CD14-positive monocyte (primary cell): Measurements from ENCODE around the gene TCAF1. TPM values are rescaled to one million over a fixed set of nuclear protein-coding genes. Genes with fewer than 3 reads are reported as not detected.

Experiments used
- DNase-seq, 3 donors: peaks; one replicate each; pipeline ENCODE4 v3.0.0-alpha.2; 2011 to 2022
- H2AFZ ChIP-seq: 2 replicates; pipeline ENCODE4 v1.6.0; 2012; ENCODE audit warnings: mild to moderate bottlenecking, low read depth, low read length, inconsistent platforms; ENCODE audit not compliant: insufficient read depth, poor library complexity, severe bottlenecking
- H3K27ac ChIP-seq, 2 donors: 1 replicate in 1 of 2; 2 replicates in 1 of 2; pipeline ENCODE4 v1.5.1; 2012 to 2013; ENCODE audit warnings: low read length in 2 of 2, control low read depth in 1 of 2, inconsistent platforms in 1 of 2, low read depth in 1 of 2, mild to moderate bottlenecking in 1 of 2
- H3K27me3 ChIP-seq, 2 donors: one replicate each; pipeline versions ENCODE4 v1.6.0 to v1.6.1; 2011 to 2013; ENCODE audit warnings: low read length in 2 of 2; ENCODE audit not compliant: control insufficient read depth in 2 of 2, insufficient read depth in 2 of 2
- H3K36me3 ChIP-seq, 2 donors: replicated peaks in 1 of 2; 1 replicate in 1 of 2; 2 replicates in 1 of 2; pipeline versions ENCODE4 v1.5.1 to v1.6.1; 2012 to 2013; ENCODE audit warnings: low read length in 2 of 2, control low read depth in 1 of 2, inconsistent platforms in 1 of 2, mild to moderate bottlenecking in 1 of 2; ENCODE audit not compliant: insufficient read depth in 2 of 2, control insufficient read depth in 1 of 2
- H3K4me1 ChIP-seq, 2 donors: 1 replicate in 1 of 2; 2 replicates in 1 of 2; pipeline versions ENCODE4 v1.5.1 to v1.6.1; 2012 to 2013; ENCODE audit warnings: low read length in 2 of 2, control low read depth in 1 of 2, inconsistent platforms in 1 of 2, mild to moderate bottlenecking in 1 of 2, moderate library complexity in 1 of 2; ENCODE audit not compliant: insufficient read depth in 2 of 2, control insufficient read depth in 1 of 2
- H3K4me2 ChIP-seq: replicated peaks from 2 replicates; pipeline ENCODE3; 2012; ENCODE audit warnings: low read length, moderate library complexity, mild to moderate bottlenecking; ENCODE audit not compliant: poor library complexity, severe bottlenecking; ENCODE audit errors: extremely low read depth
- H3K4me3 ChIP-seq, 3 experiments: fragments of 200-600 bp in 1 of 3; sonication (generic) in 1 of 3; replicated peaks in 1 of 3; 1 replicate in 2 of 3; 2 replicates in 1 of 3; pipeline ENCODE4 v1.5.1; 2011 to 2013; ENCODE audit warnings: low read length in 3 of 3, mild to moderate bottlenecking in 3 of 3, control low read depth in 2 of 3, low read depth in 2 of 3, inconsistent platforms in 1 of 3, moderate library complexity in 1 of 3
- H3K79me2 ChIP-seq: 2 replicates; pipeline ENCODE4 v1.6.0; 2012; ENCODE audit warnings: mild to moderate bottlenecking, control low read depth, inconsistent platforms, low read length, moderate library complexity; ENCODE audit not compliant: insufficient read depth
- H3K9ac ChIP-seq: 2 replicates; pipeline ENCODE4 v1.6.0; 2017; ENCODE audit warnings: low read length, mild to moderate bottlenecking; ENCODE audit not compliant: insufficient read depth, poor library complexity, severe bottlenecking
- H3K9me3 ChIP-seq, 2 donors: replicated peaks in 1 of 2; 1 replicate in 1 of 2; 2 replicates in 1 of 2; pipeline versions ENCODE4 v1.5.1 to v1.6.1; 2012 to 2013; ENCODE audit warnings: low read length in 2 of 2, control low read depth in 1 of 2; ENCODE audit not compliant: control insufficient read depth in 1 of 2, insufficient read depth in 1 of 2
- H4K20me1 ChIP-seq: 2 replicates; pipeline ENCODE4 v1.6.0; 2012; ENCODE audit warnings: mild to moderate bottlenecking, low read length, control low read depth, moderate library complexity; ENCODE audit not compliant: insufficient read depth
- H3K27ac Mint-ChIP-seq, 7 donors: one replicate each; pipeline ENCODE4 v1.8.0; 2020; ENCODE audit warnings: mild to moderate bottlenecking in 7 of 7, mixed read lengths in 7 of 7, moderate library complexity in 6 of 7, inconsistent platforms in 2 of 7
- H3K27me3 Mint-ChIP-seq, 3 donors: one replicate each; pipeline ENCODE4 v1.8.0; 2021 to 2022; ENCODE audit warnings: low read depth in 3 of 3, mild to moderate bottlenecking in 3 of 3, mixed read lengths in 3 of 3, moderate library complexity in 3 of 3, inconsistent platforms in 1 of 3
- H3K36me3 Mint-ChIP-seq, 2 donors: one replicate each; pipeline ENCODE4 v1.8.0; 2020; ENCODE audit warnings: mixed read lengths in 2 of 2, inconsistent platforms in 1 of 2, mild to moderate bottlenecking in 1 of 2
- H3K4me1 Mint-ChIP-seq: one replicate; pipeline ENCODE4 v1.8.0; 2020; ENCODE audit warnings: mild to moderate bottlenecking, mixed read lengths
- H3K4me3 Mint-ChIP-seq, 2 donors: one replicate each; pipeline ENCODE4 v1.8.0; 2020; ENCODE audit warnings: mild to moderate bottlenecking in 2 of 2, mixed read lengths in 2 of 2, moderate library complexity in 1 of 2
- H3K9me3 Mint-ChIP-seq, 7 donors: one replicate each; pipeline ENCODE4 v1.8.0; 2020 to 2022; ENCODE audit warnings: mixed read lengths in 7 of 7, mild to moderate bottlenecking in 6 of 7, moderate library complexity in 6 of 7, inconsistent platforms in 2 of 7
- WGBS: methylation state at CpG from one replicate; pipeline ENCODE4 v1.1.5; 2013; ENCODE audit warnings: missing lambda C conversion rate; ENCODE audit not compliant: insufficient coverage; 5-methylcytosine and 5-hydroxymethylcytosine counted together
- intact Hi-C, 2 donors: fragments of 100-400 bp; cut with micrococcal nuclease; formaldehyde crosslinking; loops; one replicate each; pipeline versions ENCODE4 v1.15.0 to v1.15.1; 2023
- polyA plus RNA-seq, 3 donors: library from polyadenylated mRNA; depleted of rRNA in 1 of 3; unstranded in 2 of 3; stranded (reverse) in 1 of 3; fragments of 300-500 nt in 2 of 3; fragments of >200 nt in 1 of 3; fragmentation: Illumina TruSeq in 2 of 3; gene quantifications; 1 replicate in 2 of 3; 2 replicates in 1 of 3; pipeline ENCODE4 v1.2.3, GENCODE V29; 2012 to 2021
- TF ChIP-seq, protein P1 (sequence below): fragments of 200-600 bp; IDR thresholded peaks from one replicate; pipeline ENCODE4 v1.8.0; 2022; ENCODE audit warnings: antibody characterized with exemption, mild to moderate bottlenecking

The TCAF1 gene
- polyA plus RNA-seq, 3 donors: 1.8 to 3.3 (median 3.0) TPM

- H3K4me3 Mint-ChIP-seq: peak overlapping the region in 1 of 2 donors; percentile 50
- no peaks in the 10 kb centered on the region for H3K36me3 ChIP-seq
- H3K9me3 ChIP-seq: peaks cover 0 to 14% of the 10 kb centered on the region in 2 donors
- H3K4me3 ChIP-seq: no peak overlapping the region
- H3K9ac ChIP-seq: no peak overlapping the region
- H4K20me1 ChIP-seq: peaks cover 15% of the 10 kb centered on the region
- peaks cover 32 to 42% of the 10 kb centered on the region in 2 donors for H3K27me3 ChIP-seq
- peaks cover 10 to 13% of the 10 kb centered on the region in 2 donors for H3K36me3 Mint-ChIP-seq
- H3K4me1 Mint-ChIP-seq: peaks cover 25% of the 10 kb centered on the region
- 67% methylated on average over 1 of the region's 6 CpGs for WGBS
- H2AFZ ChIP-seq: no peak overlapping the region
- peaks cover 38 to 44% (median 40%) of the 10 kb centered on the region in 3 donors for H3K27me3 Mint-ChIP-seq
- peaks cover 0 to 15% (median 12%) of the 10 kb centered on the region in 7 donors for H3K9me3 Mint-ChIP-seq
- intact Hi-C loops: no loop called here
- TF ChIP-seq, protein P1, sequence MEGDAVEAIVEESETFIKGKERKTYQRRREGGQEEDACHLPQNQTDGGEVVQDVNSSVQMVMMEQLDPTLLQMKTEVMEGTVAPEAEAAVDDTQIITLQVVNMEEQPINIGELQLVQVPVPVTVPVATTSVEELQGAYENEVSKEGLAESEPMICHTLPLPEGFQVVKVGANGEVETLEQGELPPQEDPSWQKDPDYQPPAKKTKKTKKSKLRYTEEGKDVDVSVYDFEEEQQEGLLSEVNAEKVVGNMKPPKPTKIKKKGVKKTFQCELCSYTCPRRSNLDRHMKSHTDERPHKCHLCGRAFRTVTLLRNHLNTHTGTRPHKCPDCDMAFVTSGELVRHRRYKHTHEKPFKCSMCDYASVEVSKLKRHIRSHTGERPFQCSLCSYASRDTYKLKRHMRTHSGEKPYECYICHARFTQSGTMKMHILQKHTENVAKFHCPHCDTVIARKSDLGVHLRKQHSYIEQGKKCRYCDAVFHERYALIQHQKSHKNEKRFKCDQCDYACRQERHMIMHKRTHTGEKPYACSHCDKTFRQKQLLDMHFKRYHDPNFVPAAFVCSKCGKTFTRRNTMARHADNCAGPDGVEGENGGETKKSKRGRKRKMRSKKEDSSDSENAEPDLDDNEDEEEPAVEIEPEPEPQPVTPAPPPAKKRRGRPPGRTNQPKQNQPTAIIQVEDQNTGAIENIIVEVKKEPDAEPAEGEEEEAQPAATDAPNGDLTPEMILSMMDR: no peak
- DNase-seq: no peak
- no peaks in the 10 kb centered on the region for H3K79me2 ChIP-seq
- no peak overlapping the region for H3K27ac Mint-ChIP-seq
- H3K4me1 ChIP-seq: peaks cover 0 to 10% of the 10 kb centered on the region in 2 donors
- no peak overlapping the region for H3K27ac ChIP-seq
- no peak overlapping the region for H3K4me2 ChIP-seq
Measured at GRCh38 chr7:143886826-143887477, 15.0 kb downstream of the TCAF1 start.

- Mint-ChIP-seq H3K27me3 (peaks cover 47 to 51% (median 48%) of the 10 kb centered on the region in 3 donors), H3K4me1 (peaks cover 25% of the 10 kb centered on the region), H3K36me3 (peaks cover 12 to 13% of the 10 kb centered on the region in 2 donors), H3K27ac (peak overlapping the region in 1 of 7 donors; percentile 11), H3K9me3 (peaks cover 0 to 15% (median 8%) of the 10 kb centered on the region in 7 donors), H3K4me3 (no peak overlapping the region)
- 100% methylated on average over 2 of the region's 3 CpGs for WGBS
- Histone ChIP-seq H3K4me1 (peaks cover 0 to 10% of the 10 kb centered on the region in 2 donors), H2AFZ (no peak overlapping the region), H3K9me3 (peaks cover 0 to 14% of the 10 kb centered on the region in 2 donors), H4K20me1 (peaks cover 17% of the 10 kb centered on the region), H3K4me2 (no peak overlapping the region), H3K27ac (no peak overlapping the region), H3K9ac (no peak overlapping the region), H3K27me3 (peaks cover 40 to 52% of the 10 kb centered on the region in 2 donors), H3K4me3 (no peak overlapping the region), H3K36me3 (no peaks in the 10 kb centered on the region), H3K79me2 (no peaks in the 10 kb centered on the region)
- intact Hi-C loops: no loop called here
- DNase-seq: no peak
- TF ChIP-seq, protein P1: no peak
Measured at GRCh38 chr7:143885951-143886350, 16.0 kb downstream of the TCAF1 start.
